Activated CD8-positive, alpha-beta memory T cell treated with anti-CD3 and anti-CD28 coated beads for 4 hours (primary cell): ENCODE data around the gene TAF1L.

Experiments
- DNase-seq, 2 donors: peaks; one replicate each; pipeline ENCODE4 v3.0.0-alpha.2; 2020; ENCODE audit warnings: low read depth in 2 of 2

The TAF1L gene

GRCh38 chr9:32589083-32589723 lies 46.3 kb downstream of the TAF1L start:
- no peak for DNase-seq

- DNase-seq = no peak
These were observed 47.6 kb downstream of the TAF1L start for GRCh38 chr9:32587901-32588300.

GRCh38 chr9:32584784-32585183 lies 50.7 kb downstream of the TAF1L start:
- no peak for DNase-seq

DNA sequence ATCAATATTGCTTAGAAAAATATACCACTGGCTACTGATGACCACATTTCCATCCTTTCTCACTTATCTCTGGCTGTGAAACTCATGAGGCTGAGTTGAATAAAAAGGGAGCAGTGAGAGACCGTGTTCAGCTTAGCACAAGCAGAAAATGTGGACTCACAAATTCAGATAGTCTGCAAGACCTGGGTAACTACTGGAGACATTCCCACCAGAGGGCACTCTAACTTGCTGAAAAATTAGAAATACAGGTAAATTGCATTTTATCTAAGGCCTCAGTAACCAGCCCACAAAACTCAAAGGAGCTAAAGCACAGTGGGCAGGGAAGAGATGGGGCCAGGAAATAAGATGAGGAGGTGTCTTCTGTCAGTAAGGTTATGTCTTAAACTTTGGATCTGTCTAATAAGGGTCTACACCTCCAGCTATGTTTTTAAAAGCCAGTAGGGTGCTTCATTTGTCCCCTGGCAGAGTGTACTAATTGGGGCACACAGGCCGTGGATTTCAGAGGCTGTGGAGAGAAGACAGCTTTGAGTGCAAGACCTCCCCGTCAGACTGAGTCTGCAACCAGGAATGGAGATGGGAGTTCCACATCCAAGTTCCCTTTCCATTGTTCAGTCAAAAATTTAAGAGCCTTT lies 53.8 kb downstream of the TAF1L start:
- no peak for DNase-seq

DNA sequence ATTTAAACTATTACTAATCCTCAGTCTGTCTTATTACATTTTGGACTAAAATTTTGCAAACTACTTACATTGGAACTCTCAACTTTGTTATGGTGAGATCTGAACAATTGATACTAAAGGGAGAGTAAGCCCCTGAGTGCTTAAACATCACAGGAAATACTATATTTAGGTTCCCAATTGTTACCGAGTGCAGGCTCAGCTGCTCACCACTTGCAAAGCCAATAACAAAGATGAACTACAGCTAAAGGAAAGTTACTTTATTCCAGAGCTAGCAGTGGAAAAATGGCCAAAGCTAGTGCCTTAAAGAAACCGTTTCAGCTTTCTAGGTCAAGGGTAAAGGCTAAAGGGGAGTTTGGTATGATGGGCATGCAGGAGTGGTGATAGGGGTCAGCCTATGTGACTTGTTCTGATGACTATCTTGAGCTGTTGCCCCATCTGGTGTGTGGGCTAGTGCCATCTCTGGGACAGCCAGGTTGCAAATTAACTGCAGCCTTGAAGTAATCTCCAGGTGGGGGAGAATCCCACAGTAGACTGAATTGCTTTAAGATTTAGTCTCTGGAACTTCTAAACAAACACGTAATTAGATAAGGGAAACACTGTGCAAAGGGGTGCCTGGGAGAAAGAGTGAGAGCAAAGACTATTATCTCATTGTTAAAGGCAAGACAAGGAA lies 54.7 kb downstream of the TAF1L start:
- no peak for DNase-seq

- DNase-seq = peak; percentile 44 to 57
These were observed 55.6 kb downstream of the TAF1L start for GRCh38 chr9:32579706-32580331.
